H1 (cell line): ENCODE results near the gene RALGAPA2. TPM values are rescaled to one million over a fixed set of nuclear protein-coding genes. Genes with fewer than 3 reads are reported as not detected.

Source experiments
- CTCF ChIA-PET: fragments of 300-600 bp; sonication (Branson Sonifier 250); formaldehyde crosslinking; loops from one replicate; lab custom pipeline; 2021; ENCODE audit not compliant: partially characterized antibody; lab: Charles Lee
- POLR2A ChIA-PET: fragments of 300-600 bp; sonication (Branson Sonifier 250); formaldehyde crosslinking; loops from one replicate; lab custom pipeline; 2021; ENCODE audit warnings: inconsistent platforms; ENCODE audit not compliant: partially characterized antibody; lab: Charles Lee
- DNase-seq, 2 experiments: peaks; one replicate each; pipeline versions ENCODE4 v3.0.0 to v3.0.0-alpha.2; 2010 to 2022; ENCODE audit warnings: low spot score in 2 of 2, low read depth in 1 of 2, mixed read lengths in 1 of 2
- FAIRE-seq: peaks from 2 replicates; lab custom pipeline; 2011; peaks lifted over from hg19 to GRCh38; lab: Jason Lieb, UNC
- H2AFZ ChIP-seq: 2 replicates; pipeline ENCODE4 v1.8.1; 2012; ENCODE audit warnings: low read length, inconsistent platforms
- H2AK5ac ChIP-seq: 2 replicates; pipeline ENCODE4 v1.6.1; 2013; ENCODE audit warnings: low read depth, low read length
- H2BK120ac ChIP-seq: replicated peaks from 2 replicates; pipeline ENCODE3; 2013; ENCODE audit warnings: low read depth, low read length, inconsistent platforms
- H2BK12ac ChIP-seq: 2 replicates; pipeline ENCODE4 v1.6.1; 2013; ENCODE audit warnings: low read depth, low read length
- H2BK15ac ChIP-seq: 2 replicates; pipeline ENCODE4 v1.6.1; 2013; ENCODE audit warnings: low read length
- H2BK20ac ChIP-seq: 2 replicates; pipeline ENCODE4 v1.6.1; 2013; ENCODE audit warnings: low read length
- H2BK5ac ChIP-seq: 2 replicates; pipeline ENCODE4 v1.6.1; 2013; ENCODE audit warnings: low read depth, low read length
- H3K14ac ChIP-seq: 2 replicates; pipeline ENCODE4 v1.6.1; 2013; ENCODE audit warnings: inconsistent platforms; ENCODE audit not compliant: insufficient read length
- H3K18ac ChIP-seq: 2 replicates; pipeline ENCODE4 v1.6.1; 2013; ENCODE audit warnings: low read length; ENCODE audit errors: extremely low read depth
- H3K23ac ChIP-seq: 2 replicates; pipeline ENCODE4 v1.6.1; 2013; ENCODE audit warnings: inconsistent platforms; ENCODE audit not compliant: insufficient read length
- H3K23me2 ChIP-seq: 2 replicates; pipeline ENCODE4 v1.6.1; 2013; ENCODE audit warnings: low read depth, low read length
- H3K27ac ChIP-seq: 2 replicates; pipeline ENCODE4 v1.6.1; 2011; ENCODE audit warnings: low read depth, low read length, inconsistent platforms
- H3K27me3 ChIP-seq, 4 experiments: replicated peaks in 1 of 4; 1 replicate in 1 of 4; 2 replicates in 3 of 4; pipeline versions ENCODE4 v1.6.1 to v1.8.1; 2011 to 2013; ENCODE audit warnings: low read length in 3 of 4, mild to moderate bottlenecking in 3 of 4, inconsistent platforms in 2 of 4, mixed read lengths in 2 of 4, moderate library complexity in 1 of 4; ENCODE audit not compliant: control insufficient read depth in 3 of 4, insufficient read depth in 3 of 4; ENCODE audit errors: extremely low read depth in 1 of 4
- H3K36me3 ChIP-seq, 4 experiments: 2 replicates each; pipeline versions ENCODE4 v1.6.1 to v1.8.1; 2011 to 2013; ENCODE audit warnings: mild to moderate bottlenecking in 4 of 4, low read length in 3 of 4, moderate library complexity in 2 of 4, control low read depth in 1 of 4, inconsistent platforms in 1 of 4; ENCODE audit not compliant: insufficient read depth in 4 of 4, control insufficient read depth in 2 of 4
- H3K4ac ChIP-seq: replicated peaks from 2 replicates; pipeline ENCODE3; 2013; ENCODE audit warnings: low read length, low read depth, mixed read lengths, inconsistent platforms; ENCODE audit not compliant: insufficient read length
- H3K4me1 ChIP-seq, 4 experiments: replicated peaks in 1 of 4; 1 replicate in 1 of 4; 2 replicates in 3 of 4; pipeline versions ENCODE4 v1.6.1 to v1.8.1; 2011 to 2013; ENCODE audit warnings: low read length in 3 of 4, inconsistent platforms in 2 of 4, mixed read lengths in 1 of 4; ENCODE audit not compliant: insufficient read depth in 4 of 4, control insufficient read depth in 3 of 4
- H3K4me2 ChIP-seq, 2 experiments: 2 replicates each; pipeline versions ENCODE4 v1.6.1 to v1.8.1; 2011 to 2013; ENCODE audit warnings: low read depth in 2 of 2, low read length in 2 of 2, control low read depth in 1 of 2, inconsistent platforms in 1 of 2, mild to moderate bottlenecking in 1 of 2; ENCODE audit not compliant: insufficient read depth in 1 of 2
- H3K4me3 ChIP-seq, 4 experiments: fragments of 200-600, 300-600 bp in 1 of 4; sonication (generic), shearing (Covaris generic), sonication (Bioruptor Twin) in 1 of 4; 2 replicates each; pipeline versions ENCODE4 v1.5.1 to v1.8.1; 2011 to 2016; ENCODE audit warnings: low read length in 4 of 4, low read depth in 3 of 4, control low read depth in 2 of 4, inconsistent platforms in 2 of 4, mild to moderate bottlenecking in 2 of 4, mixed read lengths in 1 of 4, moderate library complexity in 1 of 4; ENCODE audit not compliant: insufficient read depth in 2 of 4; ENCODE audit errors: extremely low read depth in 1 of 4
- H3K56ac ChIP-seq: replicated peaks from 2 replicates; pipeline ENCODE3; 2013; ENCODE audit warnings: low read depth, mild to moderate bottlenecking, mixed read lengths, low read length, inconsistent platforms; ENCODE audit not compliant: insufficient read length
- H3K79me1 ChIP-seq: 2 replicates; pipeline ENCODE4 v1.6.1; 2013; ENCODE audit warnings: low read depth, low read length, control low read depth
- H3K79me2 ChIP-seq, 2 experiments: 2 replicates each; pipeline versions ENCODE4 v1.6.1 to v1.8.1; 2012 to 2013; ENCODE audit warnings: low read length in 2 of 2, mild to moderate bottlenecking in 2 of 2, inconsistent platforms in 1 of 2; ENCODE audit not compliant: insufficient read depth in 2 of 2, control insufficient read depth in 1 of 2
- H3K9ac ChIP-seq, 4 experiments: replicated peaks in 1 of 4; 1 replicate in 1 of 4; 2 replicates in 3 of 4; pipeline versions ENCODE4 v1.6.1 to v1.8.1; 2011 to 2013; ENCODE audit warnings: low read depth in 3 of 4, low read length in 3 of 4, control low read depth in 2 of 4, mild to moderate bottlenecking in 2 of 4, moderate library complexity in 2 of 4, inconsistent platforms in 1 of 4; ENCODE audit errors: extremely low read depth in 1 of 4
- H3K9me3 ChIP-seq, 2 experiments: 2 replicates each; pipeline versions ENCODE4 v1.6.1 to v1.8.1; 2012 to 2013; ENCODE audit warnings: mild to moderate bottlenecking in 2 of 2, moderate library complexity in 2 of 2, control low read depth in 1 of 2, inconsistent platforms in 1 of 2, low read depth in 1 of 2, low read length in 1 of 2, mixed read lengths in 1 of 2; ENCODE audit not compliant: insufficient read depth in 2 of 2
- H4K20me1 ChIP-seq, 2 experiments: replicated peaks in 1 of 2; 2 replicates each; pipeline versions ENCODE3 to v1.8.1; 2011 to 2013; ENCODE audit warnings: inconsistent platforms in 2 of 2, low read length in 2 of 2, mild to moderate bottlenecking in 1 of 2; ENCODE audit not compliant: insufficient read depth in 2 of 2, control insufficient read depth in 1 of 2
- H4K5ac ChIP-seq: 2 replicates; pipeline ENCODE4 v1.6.1; 2013; ENCODE audit warnings: low read length, low read depth, mixed read lengths, inconsistent platforms; ENCODE audit not compliant: insufficient read length
- H4K8ac ChIP-seq: 2 replicates; pipeline ENCODE4 v1.8.0; 2013; ENCODE audit warnings: mild to moderate bottlenecking, moderate library complexity, low read length, inconsistent platforms; ENCODE audit not compliant: insufficient read depth; ENCODE audit errors: extremely low read depth
- H4K91ac ChIP-seq: replicated peaks from 2 replicates; pipeline ENCODE3; 2013; ENCODE audit warnings: low read length, mixed read lengths, inconsistent platforms; ENCODE audit not compliant: insufficient read length
- ASH2L ChIP-seq: fragments of 200-600, 300-600 bp; sonication (generic); IDR thresholded peaks from one replicate; pipeline ENCODE4 v1.7.1; 2017; ENCODE audit warnings: low read length
- BRCA1 ChIP-seq: IDR thresholded peaks from 2 replicates; pipeline ENCODE4 v1.6.1; 2012; ENCODE audit warnings: low read depth, low read length, improper control_type of control experiment
- CBX5 ChIP-seq: fragments of 300-800, 300-1000 bp; sonication (generic); IDR thresholded peaks from 2 replicates; pipeline ENCODE4 v1.7.1; 2016; ENCODE audit warnings: antibody characterized with exemption, low read length, low read depth
- GTF2F1 ChIP-seq: IDR thresholded peaks from 2 replicates; pipeline ENCODE4 v1.6.1; 2012; ENCODE audit warnings: low read depth, low read length, improper control_type of control experiment, borderline replicate concordance
- TCF12 ChIP-seq: IDR thresholded peaks from 2 replicates; pipeline ENCODE4 v1.6.1; 2011; ENCODE audit warnings: low read depth, mild to moderate bottlenecking, low read length
- WGBS, 2 experiments: shearing (Covaris generic) in 1 of 2; methylation state at CpG; one replicate each; pipeline versions ENCODE4 v1.1.6 to v1.1.7; 2013 to 2015; ENCODE audit warnings: low lambda C conversion rate in 2 of 2, mixed read lengths in 2 of 2, inconsistent platforms in 1 of 2, low coverage in 1 of 2, missing lambda C conversion rate in 1 of 2; ENCODE audit not compliant: insufficient replicate concordance in 2 of 2, insufficient coverage in 1 of 2, insufficient read length in 1 of 2; ENCODE audit errors: extremely low coverage in 1 of 2, missing lambda C conversion rate in 1 of 2; 5-methylcytosine and 5-hydroxymethylcytosine counted together
- polyA plus RNA-seq, 7 experiments: library from polyadenylated mRNA; depleted of rRNA in 3 of 7; stranded (reverse) in 5 of 7; unstranded in 2 of 7; fragments of >200 nt in 5 of 7; fragments of 200-250 nt in 2 of 7; gene quantifications; 1 replicate in 5 of 7; 2 replicates in 1 of 7; 4 replicates in 1 of 7; pipeline versions ENCODE4 v1.2.1 to v1.2.3, GENCODE V29; 2011 to 2013; ENCODE audit warnings: missing spikeins in 2 of 7, mixed read lengths in 2 of 7
- total RNA-seq: library from RNA; stranded (reverse); fragmentation: NEBNext Ultra II Directional; extraction: Animal tissue kit (Norgen Biotek cat#: 25700); gene quantifications from 2 replicates; pipeline ENCODE4 v1.2.1, GENCODE V29; 2021

RALGAPA2 gene
- total and polyA plus RNA-seq, 2 of the 8 experiments (the other 6 are each of a cell fraction or from before 2014, with no cell fraction given) = 5.1 to 25.5 TPM

- Histone ChIP-seq H3K4me2 (no peak overlapping the region), H3K56ac (no peak overlapping the region), H3K23me2 (no peaks in the 10 kb centered on the region; the same call in 1 of the 2 replicates), H3K23ac (no peak overlapping the region), H3K4me1 (peaks cover 0 to 14% (median 3%) of the 10 kb centered on the region in 4 experiments; a peak in 4 of 7 replicates), H4K8ac (no peak overlapping the region), H2AK5ac (no peak overlapping the region), H2BK120ac (no peak overlapping the region), H2BK20ac (no peak overlapping the region), H3K4ac (no peak overlapping the region), H3K18ac (no peak overlapping the region), H2AFZ (no peak overlapping the region), H2BK15ac (no peak overlapping the region), H3K4me3 (no peak overlapping the region), H3K79me2 (0 out of 4 replicates have a peak, but pooled peaks cover 0 to 3% of the 10 kb centered on the region in 2 experiments), H3K27ac (no peak overlapping the region), H4K5ac (no peak overlapping the region), H3K9me3 (no peaks in the 10 kb centered on the region), H2BK12ac (no peak overlapping the region), H3K79me1 (no peaks in the 10 kb centered on the region; the same call in 1 of the 2 replicates), H3K27me3 (no peaks in the 10 kb centered on the region; a peak in 1 of 7 replicates), H3K9ac (no peak overlapping the region), H4K91ac (no peak overlapping the region), H3K14ac (no peak overlapping the region), H4K20me1 (peaks cover 2 to 6% of the 10 kb centered on the region in 2 experiments), H2BK5ac (no peak overlapping the region), H3K36me3 (no peaks in the 10 kb centered on the region)
- TF ChIP-seq BRCA1 (no peak), CBX5 (no peak), TCF12 (no peak), GTF2F1 (no peak), ASH2L (no peak)
- ChIA-PET CTCF (interaction anchor here (0.9 to 1.5 kb wide), 2 partner anchors 160 to 163 kb away, joined by 3 to 4 read pairs; no protein-coding TSS in a partner anchor), POLR2A (no interaction called here)
- DNase-seq = no peak
- no peak for FAIRE-seq
- WGBS, 2 experiments = 91% methylated on average over 3 of the region's 3 CpGs; no CpG with 5 or more reads in 1 of the 2 experiments
Observed at GRCh38 chr20:20663841-20664240, 48.6 kb downstream of the RALGAPA2 start.
